NCI-H2196 (cell line): ENCODE measurements around the gene KIF23.
A peak's percentile ranks its signal among the peaks of the same experiment; 100 is the strongest.

Experiments
- DNase-seq: peaks from one replicate; lab custom pipeline; 2025; ENCODE audit not compliant: unreplicated experiment; lab: John Stamatoyannopoulos, UW

The KIF23 gene

GRCh38 chr15:69489073-69489571, 75.0 kb downstream of the KIF23 start:
- DNase-seq: no peak

- DNase-seq: no peak
Observed at GRCh38 chr15:69490356-69491037, 76.3 kb downstream of the KIF23 start.

GRCh38 chr15:69491038-69491505, 76.9 kb downstream of the KIF23 start:
- DNase-seq: no peak

- DNase-seq: no peak
Observed at GRCh38 chr15:69493406-69493805, 79.3 kb downstream of the KIF23 start.

GRCh38 chr15:69496001-69496400, 81.9 kb downstream of the KIF23 start:
- DNase-seq: peak; percentile 14

GRCh38 chr15:69497076-69497475, 82.9 kb downstream of the KIF23 start:
- no peak for DNase-seq

- DNase-seq: no peak
Observed at GRCh38 chr15:69497667-69498066, 83.5 kb downstream of the KIF23 start.
